C4-2B (cell line): ENCODE data around the gene TNFSF12.

Source experiments
- CTCF ChIP-seq: fragments of 450-650 bp; conservative IDR thresholded peaks from 2 replicates; pipeline ENCODE4 v1.5.1; 2017; ENCODE audit warnings: mild to moderate bottlenecking
- ZFX ChIP-seq: fragments of 450-650 bp; IDR thresholded peaks from 2 replicates; pipeline ENCODE4 v1.6.1; 2017

GRCh38 chr17:7551396-7551795 is 2.5 kb downstream of the TNFSF12 start:
- TF ChIP-seq ZFX (no peak), CTCF (no peak)
